HepG2 (cell line): ENCODE results near the gene DNAJB2. TPM values are rescaled to one million over a fixed set of nuclear protein-coding genes. Genes with fewer than 3 reads are reported as not detected.
A peak's percentile ranks its signal among the peaks of the same experiment; 100 is the strongest.

Experiments
- ATAC-seq: fragments of 200-7000 bp; cut with Tn5 transposase; 3 replicates; pipeline ENCODE4 v1.9.1; 2020; ENCODE audit warnings: mild to moderate bottlenecking, moderate library complexity
- BruUV-seq: library from RNA; stranded (reverse); fragments of 400-500 nt; replicated peaks from 2 replicates; lab custom pipeline; 2021; lab: Mats Ljungman, UMichigan
- CTCF ChIA-PET: fragments of 300-600 bp; formaldehyde crosslinking; extraction: SDS; loops from one replicate; lab custom pipeline; 2021; ENCODE audit warnings: low total read pairs, inconsistent platforms, low intra/inter-chr PET ratio; lab: Yijun Ruan, JAX
- POLR2A ChIA-PET: fragments of 350-600 bp; sonication (Branson Sonifier 250); formaldehyde crosslinking; loops from one replicate; lab custom pipeline; 2020; ENCODE audit warnings: antibody characterized with exemption, inconsistent platforms; lab: Yijun Ruan, JAX
- DNase-seq: peaks from one replicate; pipeline ENCODE4 v3.0.0-alpha.2; 2015; ENCODE audit warnings: low spot score
- FAIRE-seq: peaks from 3 replicates; lab custom pipeline; 2011; peaks lifted over from hg19 to GRCh38; lab: Jason Lieb, UNC
- H2AFZ ChIP-seq: one replicate; pipeline ENCODE4 v1.6.1; 2011; ENCODE audit warnings: low read length, inconsistent platforms
- H3K27ac ChIP-seq: fragments of 300-600 bp; 3 replicates; pipeline ENCODE4 v1.8.0; 2011; ENCODE audit warnings: mixed run types, mild to moderate bottlenecking, mixed read lengths, low read length, inconsistent platforms; ENCODE audit not compliant: insufficient read depth; ENCODE audit errors: extremely low read length
- H3K27me3 ChIP-seq, 2 experiments: fragments of 200-600 bp in 1 of 2; 2 replicates in 1 of 2; 3 replicates in 1 of 2; pipeline versions ENCODE4 v1.6.0 to v1.8.0; 2011; ENCODE audit warnings: low read length in 2 of 2, mild to moderate bottlenecking in 2 of 2, moderate library complexity in 2 of 2, inconsistent platforms in 1 of 2; ENCODE audit not compliant: insufficient read depth in 2 of 2, control insufficient read depth in 1 of 2
- H3K36me3 ChIP-seq, 2 experiments: fragments of 200-600 bp in 1 of 2; replicated peaks in 1 of 2; 2 replicates in 1 of 2; 3 replicates in 1 of 2; pipeline versions ENCODE4 v1.5.1 to v1.8.0; 2011; ENCODE audit warnings: low read length in 2 of 2, inconsistent platforms in 1 of 2; ENCODE audit not compliant: insufficient read depth in 2 of 2, control insufficient read depth in 1 of 2
- H3K4me1 ChIP-seq: 2 replicates; pipeline ENCODE4 v1.5.1; 2012; ENCODE audit warnings: low read length, inconsistent platforms; ENCODE audit not compliant: insufficient read depth
- H3K4me2 ChIP-seq: 2 replicates; pipeline ENCODE4 v1.6.0; 2011; ENCODE audit warnings: low read depth, low read length, inconsistent platforms
- H3K4me3 ChIP-seq, 3 experiments: fragments of 200-600 bp in 1 of 3; sonication (generic), shearing (Covaris generic) in 1 of 3; replicated peaks in 1 of 3; 2 replicates each; pipeline ENCODE4 v1.5.1; 2011 to 2016; ENCODE audit warnings: low read length in 3 of 3, inconsistent platforms in 2 of 3, low read depth in 2 of 3, mild to moderate bottlenecking in 2 of 3, control low read depth in 1 of 3, mixed read lengths in 1 of 3; ENCODE audit not compliant: insufficient read depth in 1 of 3
- H3K79me2 ChIP-seq: one replicate; pipeline ENCODE4 v1.6.1; 2011; ENCODE audit warnings: low read length, inconsistent platforms; ENCODE audit not compliant: insufficient read depth
- H3K9ac ChIP-seq: 2 replicates; pipeline ENCODE4 v1.6.0; 2011; ENCODE audit warnings: mild to moderate bottlenecking, low read depth, low read length, inconsistent platforms; ENCODE audit not compliant: insufficient read depth
- H3K9me3 ChIP-seq: 2 replicates; pipeline ENCODE4 v1.5.1; 2012; ENCODE audit warnings: mild to moderate bottlenecking, low read length
- H4K20me1 ChIP-seq: 2 replicates; pipeline ENCODE4 v1.6.0; 2011; ENCODE audit warnings: inconsistent platforms, mild to moderate bottlenecking, low read length, moderate library complexity; ENCODE audit not compliant: insufficient read depth
- HNRNPH1 ChIP-seq: fragments of 200-400 bp; formaldehyde crosslinking; optimal IDR thresholded peaks from 2 replicates; pipeline ENCODE3; 2017; ENCODE audit warnings: mild to moderate bottlenecking, low read depth, low read length
- KDM2A ChIP-seq: sonication (generic); formaldehyde crosslinking; IDR thresholded peaks from 2 replicates; pipeline ENCODE4 v1.4.0; 2020; ENCODE audit warnings: low read depth, missing genetic modification reagents, borderline replicate concordance
- MAFF ChIP-seq: IDR thresholded peaks from 2 replicates; pipeline ENCODE4 v1.6.1; 2011; ENCODE audit warnings: low read depth, low read length, improper control_type of control experiment
- MAFK ChIP-seq, 2 experiments: IDR thresholded peaks in 1 of 2; conservative IDR thresholded peaks in 1 of 2; 2 replicates each; pipeline ENCODE4 v1.6.1; 2011; ENCODE audit warnings: improper control_type of control experiment in 2 of 2, low read length in 2 of 2
- MATR3 ChIP-seq: sonication (generic); formaldehyde crosslinking; IDR thresholded peaks from 2 replicates; pipeline ENCODE4 v1.4.0; 2020; ENCODE audit warnings: missing genetic modification reagents
- NFATC3 ChIP-seq: sonication (generic); formaldehyde crosslinking; IDR thresholded peaks from 2 replicates; pipeline ENCODE4 v1.5.1; 2020; ENCODE audit warnings: mild to moderate bottlenecking, missing genetic modification reagents
- RELA ChIP-seq: sonication (generic); formaldehyde crosslinking; IDR thresholded peaks from 2 replicates; pipeline ENCODE4 v1.4.0; 2020; ENCODE audit warnings: missing genetic modification reagents
- SIN3B ChIP-seq: fragments of 150-350 bp; IDR thresholded peaks from 2 replicates; pipeline ENCODE4 v1.6.1; 2014; ENCODE audit warnings: low read length
- ZNF234 ChIP-seq: sonication (generic); formaldehyde crosslinking; conservative IDR thresholded peaks from 2 replicates; pipeline ENCODE4 v1.5.1; 2020; ENCODE audit warnings: mild to moderate bottlenecking, missing genetic modification reagents
- ZNF30 ChIP-seq: sonication (generic); formaldehyde crosslinking; IDR thresholded peaks from 2 replicates; pipeline ENCODE4 v1.5.0; 2020; ENCODE audit warnings: mild to moderate bottlenecking, missing genetic modification reagents
- WGBS: methylation state at CpG from one replicate; pipeline ENCODE4 v1.1.6; 2017; ENCODE audit warnings: low lambda C conversion rate; 5-methylcytosine and 5-hydroxymethylcytosine counted together
- in situ Hi-C: cut with HindIII; loops from 2 replicates; pipeline ENCODE4 v1.10.0; 2017; ENCODE audit warnings: low pct_unique_long_range_greater_than_20kb; ENCODE audit not compliant: extremely low pct_ligation_motif_present
- intact Hi-C: fragments of 100-400 bp; cut with micrococcal nuclease; formaldehyde crosslinking; loops from one replicate; pipeline ENCODE4 v1.10.0; 2022; ENCODE audit not compliant: unreplicated experiment
- polyA plus RNA-seq, 8 experiments: library from polyadenylated mRNA; depleted of rRNA in 3 of 8; stranded (reverse) in 7 of 8; unstranded in 1 of 8; fragments of >200 nt; fragmentation: Illumina TruSeq in 4 of 8; extraction: Trizol in 4 of 8; gene quantifications; 2 replicates each; pipeline versions ENCODE4 v1.2.1 to v1.2.3, GENCODE V29; 2011 to 2016; ENCODE audit warnings: low read depth in 4 of 8, missing spikeins in 1 of 8, mixed read lengths in 1 of 8; ENCODE audit not compliant: insufficient read depth in 1 of 8
- total RNA-seq, 5 experiments: library from RNA; depleted of rRNA; stranded (reverse); fragments of >200 nt; fragmentation: Illumina TruSeq; extraction: Trizol; gene quantifications; 2 replicates each; pipeline ENCODE4 v1.2.3, GENCODE V29; 2016; ENCODE audit warnings: low read depth in 1 of 5
- TF ChIP-seq, protein P1 (sequence below): IDR thresholded peaks from 2 replicates; pipeline ENCODE4 v1.4.0; 2020; ENCODE audit warnings: mild to moderate bottlenecking, missing genetic modification reagents
- TF ChIP-seq, protein P2 (sequence below): sonication (generic); formaldehyde crosslinking; conservative IDR thresholded peaks from 2 replicates; pipeline ENCODE4 v1.8.0; 2022; ENCODE audit warnings: low read depth, missing genetic modification reagents

DNAJB2 gene
- total and polyA plus RNA-seq, 2 of the 13 experiments (the other 11 are each of a cell fraction or from before 2014, with no cell fraction given), result 21.3 to 31.1 TPM

DNA sequence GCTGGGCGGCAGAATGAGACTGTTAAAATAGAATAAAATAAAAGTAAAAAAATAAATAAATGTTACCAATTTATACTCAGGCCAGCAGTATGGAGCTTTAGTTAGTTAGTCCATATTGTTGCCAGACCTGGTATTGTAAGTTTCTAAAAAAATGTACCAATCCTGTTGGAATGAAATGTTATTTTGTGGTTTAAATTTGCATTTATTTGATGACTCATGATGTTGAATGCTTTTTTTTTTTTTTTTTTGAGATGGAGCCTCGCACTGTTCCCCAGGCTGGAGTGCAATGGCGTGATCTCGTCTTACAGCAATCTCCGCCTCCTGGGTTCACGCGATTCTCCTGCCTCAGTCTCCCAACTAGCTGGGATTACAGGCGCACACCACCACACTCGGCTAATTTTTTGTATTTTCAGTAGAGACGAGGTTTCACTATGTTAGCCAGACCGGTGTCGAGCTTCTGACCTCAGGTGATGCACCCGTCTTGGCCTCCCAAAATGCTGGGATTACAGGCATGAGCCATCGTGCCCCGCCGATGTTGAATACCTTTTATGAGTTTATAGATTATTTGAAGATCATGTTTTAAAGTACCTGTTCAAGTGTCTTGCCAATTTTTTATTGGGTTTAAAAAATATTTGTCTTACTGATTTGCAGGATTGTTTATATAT lies 35.8 kb downstream of the DNAJB2 start:
- BruUV-seq, result no TSS peak
- H3K79me2 ChIP-seq, result no peaks in the 10 kb centered on the region
- CTCF ChIA-PET, result no interaction called here
- ATAC-seq, result no peak
- TF ChIP-seq MAFK (conservative IDR thresholded peaks at IDR 0.05 in 1 of 2, IDR thresholded peaks at IDR 0.05 in 1 of 2; ENCODE audit: low read length in 2 of 2) (peak; percentile 5 to 39; a peak in 2 of 4 replicates), KDM2A (CRISPR knock-in tag) (no peak), MAFF (0 out of 2 replicates have a peak, but pooled peaks have one; percentile 22)
- H3K36me3 ChIP-seq, result no peaks in the 10 kb centered on the region
- 52% methylated on average over 16 of the region's 16 CpGs for WGBS
- POLR2A ChIA-PET, result no interaction called here
- FAIRE-seq, result no peak
- in situ Hi-C loops (no loop called here), intact Hi-C loops (no loop called here)
- H2AFZ ChIP-seq, result no peak overlapping the region
- no peak for DNase-seq
- no peak overlapping the region for H3K4me3 ChIP-seq
- H3K4me1 ChIP-seq, result no peaks in the 10 kb centered on the region
- H3K9ac ChIP-seq, result no peak overlapping the region
- no peak overlapping the region for H3K27ac ChIP-seq
- no peaks in the 10 kb centered on the region; the same call in 1 of the 2 replicates for H4K20me1 ChIP-seq
- H3K9me3 ChIP-seq, result no peaks in the 10 kb centered on the region
- H3K27me3 ChIP-seq, result peaks cover 1 to 13% of the 10 kb centered on the region in 2 experiments; a peak in 3 of 5 replicates
- no peak overlapping the region for H3K4me2 ChIP-seq

DNA sequence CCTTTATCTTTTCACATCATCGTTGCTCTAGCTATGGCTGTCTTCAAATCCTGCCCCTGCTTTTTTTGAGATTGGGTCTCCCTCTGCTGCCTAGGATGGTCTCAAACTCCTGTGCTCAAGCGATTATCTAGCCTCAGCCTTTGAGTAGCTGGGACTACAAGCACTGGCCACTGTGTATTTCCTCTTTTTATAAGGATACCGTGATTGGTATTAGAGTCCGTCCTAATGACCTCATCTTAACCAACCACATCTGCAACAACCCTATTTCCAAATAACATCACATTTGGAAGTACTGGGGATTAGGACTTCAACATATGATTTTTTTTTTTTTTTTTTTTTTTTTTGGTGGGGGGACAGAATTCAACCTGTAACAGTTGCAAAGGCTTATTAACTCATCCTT lies 44.3 kb downstream of the DNAJB2 start:
- intact Hi-C loops (loop anchor here (2.0 kb wide), 1 partner anchor 15 kb away; the partner anchor contains the start of gene PTPRN), in situ Hi-C loops (no loop called here)
- Histone ChIP-seq H3K9me3 (no peaks in the 10 kb centered on the region), H3K9ac (no peak overlapping the region), H3K27me3 (no peaks in the 10 kb centered on the region; a peak in 2 of 5 replicates), H2AFZ (no peak overlapping the region), H3K27ac (no peak overlapping the region), H4K20me1 (no peaks in the 10 kb centered on the region; the same call in 1 of the 2 replicates), H3K4me1 (no peaks in the 10 kb centered on the region), H3K4me3 (no peak overlapping the region), H3K79me2 (no peaks in the 10 kb centered on the region), H3K36me3 (no peaks in the 10 kb centered on the region), H3K4me2 (no peak overlapping the region)
- ATAC-seq, result no peak
- 3% methylated on average over 4 of the region's 4 CpGs for WGBS
- BruUV-seq, result no TSS peak
- FAIRE-seq, result no peak
- DNase-seq, result no peak
- POLR2A ChIA-PET, result no interaction called here
- CTCF ChIA-PET, result no interaction called here
- TF ChIP-seq, protein P1, sequence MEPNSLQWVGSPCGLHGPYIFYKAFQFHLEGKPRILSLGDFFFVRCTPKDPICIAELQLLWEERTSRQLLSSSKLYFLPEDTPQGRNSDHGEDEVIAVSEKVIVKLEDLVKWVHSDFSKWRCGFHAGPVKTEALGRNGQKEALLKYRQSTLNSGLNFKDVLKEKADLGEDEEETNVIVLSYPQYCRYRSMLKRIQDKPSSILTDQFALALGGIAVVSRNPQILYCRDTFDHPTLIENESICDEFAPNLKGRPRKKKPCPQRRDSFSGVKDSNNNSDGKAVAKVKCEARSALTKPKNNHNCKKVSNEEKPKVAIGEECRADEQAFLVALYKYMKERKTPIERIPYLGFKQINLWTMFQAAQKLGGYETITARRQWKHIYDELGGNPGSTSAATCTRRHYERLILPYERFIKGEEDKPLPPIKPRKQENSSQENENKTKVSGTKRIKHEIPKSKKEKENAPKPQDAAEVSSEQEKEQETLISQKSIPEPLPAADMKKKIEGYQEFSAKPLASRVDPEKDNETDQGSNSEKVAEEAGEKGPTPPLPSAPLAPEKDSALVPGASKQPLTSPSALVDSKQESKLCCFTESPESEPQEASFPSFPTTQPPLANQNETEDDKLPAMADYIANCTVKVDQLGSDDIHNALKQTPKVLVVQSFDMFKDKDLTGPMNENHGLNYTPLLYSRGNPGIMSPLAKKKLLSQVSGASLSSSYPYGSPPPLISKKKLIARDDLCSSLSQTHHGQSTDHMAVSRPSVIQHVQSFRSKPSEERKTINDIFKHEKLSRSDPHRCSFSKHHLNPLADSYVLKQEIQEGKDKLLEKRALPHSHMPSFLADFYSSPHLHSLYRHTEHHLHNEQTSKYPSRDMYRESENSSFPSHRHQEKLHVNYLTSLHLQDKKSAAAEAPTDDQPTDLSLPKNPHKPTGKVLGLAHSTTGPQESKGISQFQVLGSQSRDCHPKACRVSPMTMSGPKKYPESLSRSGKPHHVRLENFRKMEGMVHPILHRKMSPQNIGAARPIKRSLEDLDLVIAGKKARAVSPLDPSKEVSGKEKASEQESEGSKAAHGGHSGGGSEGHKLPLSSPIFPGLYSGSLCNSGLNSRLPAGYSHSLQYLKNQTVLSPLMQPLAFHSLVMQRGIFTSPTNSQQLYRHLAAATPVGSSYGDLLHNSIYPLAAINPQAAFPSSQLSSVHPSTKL (CRISPR knock-in tag), result no peak
- no peak for TF ChIP-seq SIN3B
- no peak for TF ChIP-seq NFATC3 (CRISPR knock-in tag)
- no peak for TF ChIP-seq ZNF234 (CRISPR knock-in tag)
- no peak for TF ChIP-seq RELA (CRISPR knock-in tag)
- TF ChIP-seq ZNF30 (CRISPR knock-in tag), result no peak
- no peak for TF ChIP-seq HNRNPH1
- TF ChIP-seq, protein P2, sequence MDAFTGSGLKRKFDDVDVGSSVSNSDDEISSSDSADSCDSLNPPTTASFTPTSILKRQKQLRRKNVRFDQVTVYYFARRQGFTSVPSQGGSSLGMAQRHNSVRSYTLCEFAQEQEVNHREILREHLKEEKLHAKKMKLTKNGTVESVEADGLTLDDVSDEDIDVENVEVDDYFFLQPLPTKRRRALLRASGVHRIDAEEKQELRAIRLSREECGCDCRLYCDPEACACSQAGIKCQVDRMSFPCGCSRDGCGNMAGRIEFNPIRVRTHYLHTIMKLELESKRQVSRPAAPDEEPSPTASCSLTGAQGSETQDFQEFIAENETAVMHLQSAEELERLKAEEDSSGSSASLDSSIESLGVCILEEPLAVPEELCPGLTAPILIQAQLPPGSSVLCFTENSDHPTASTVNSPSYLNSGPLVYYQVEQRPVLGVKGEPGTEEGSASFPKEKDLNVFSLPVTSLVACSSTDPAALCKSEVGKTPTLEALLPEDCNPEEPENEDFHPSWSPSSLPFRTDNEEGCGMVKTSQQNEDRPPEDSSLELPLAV (CRISPR knock-in tag), result no peak
- no peak for TF ChIP-seq MATR3 (CRISPR knock-in tag)
